Body of pancreas (tissue), 4 donors: ENCODE data around the gene SYNJ1. TPM values are rescaled to one million over a fixed set of nuclear protein-coding genes. Genes with fewer than 3 reads are reported as not detected.
A peak's percentile ranks its signal among the peaks of the same experiment; 100 is the strongest.
"Not testable (repeated sequence)": the region's sequence is repeated elsewhere in the genome, so short reads cannot be mapped to it uniquely, and the experiment has no call there.

ENCODE experiments used
- ATAC-seq: fragments of 150-250 bp; one replicate; pipeline ENCODE4 v1.9.1; 2016
- DNase-seq, 4 donors: peaks; one replicate each; pipeline ENCODE4 v3.0.0-alpha.2; 2019
- H3K27ac ChIP-seq, 4 donors: fragments of 200-600 bp; sonication (generic); 1 replicate in 3 of 4; 2 replicates in 1 of 4; pipeline versions ENCODE4 v1.5.1 to v1.6.1; 2016 to 2019; ENCODE audit warnings: mild to moderate bottlenecking in 1 of 4, mixed read lengths in 1 of 4, moderate library complexity in 1 of 4
- H3K27me3 ChIP-seq, 2 donors: fragments of 200-600 bp; sonication (generic); one replicate each; pipeline ENCODE4 v1.6.0; 2016; ENCODE audit warnings: mild to moderate bottlenecking in 1 of 2
- H3K36me3 ChIP-seq, 2 donors: fragments of 200-600 bp; sonication (generic); replicated peaks in 1 of 2; 2 replicates each; pipeline ENCODE4 v1.5.1; 2016; ENCODE audit warnings: low read depth in 2 of 2; ENCODE audit not compliant: insufficient read depth in 1 of 2
- H3K4me1 ChIP-seq: fragments of 200-600 bp; sonication (generic); one replicate; pipeline ENCODE4 v1.6.0; 2016
- H3K4me3 ChIP-seq, 2 donors: fragments of 200-600 bp; sonication (generic); 1 replicate in 1 of 2; 2 replicates in 1 of 2; pipeline ENCODE4 v1.5.1; 2016 to 2019
- H3K9me3 ChIP-seq, 3 donors: fragments of 200-600 bp; sonication (generic); 1 replicate in 2 of 3; 2 replicates in 1 of 3; pipeline ENCODE4 v1.5.1; 2016
- CTCF ChIP-seq, 7 experiments: fragments of 450-650 bp in 4 of 7; fragments of 200-600 bp in 3 of 7; sonication (generic) in 3 of 7; IDR thresholded peaks; one replicate each; pipeline ENCODE4 v1.5.1; 2016 to 2019; ENCODE audit warnings: antibody characterized with exemption in 7 of 7
- POLR2A ChIP-seq, 3 donors: fragments of 450-650 bp; IDR thresholded peaks; one replicate each; pipeline ENCODE4 v1.6.1; 2016; ENCODE audit warnings: antibody characterized with exemption in 3 of 3, mild to moderate bottlenecking in 2 of 3
- WGBS, 2 donors: methylation state at CpG; one replicate each; pipeline ENCODE4 v1.1.5; 2017; 5-methylcytosine and 5-hydroxymethylcytosine counted together
- intact Hi-C: fragments of 100-400 bp; cut with DNase I; formaldehyde crosslinking; loops from one replicate; pipeline ENCODE4 v1.15.1; 2023
- total RNA-seq, 2 donors: library from RNA; depleted of rRNA; stranded (reverse); fragments of >200 nt; gene quantifications; one replicate each; pipeline ENCODE4 v1.1.0, GENCODE V29; 2016

Gene SYNJ1
- total RNA-seq, 2 donors from 2014 or later = 4.6 to 4.7 TPM

GRCh38 chr21:32612075-32612998 lies 115.5 kb downstream of the SYNJ1 start, which contains the start of gene CFAP298:
CFAP298 (minus strand) TSS chr21:32612377; CDS start chr21:32612243, 134 bp downstream.
- peak; percentile 90 for ATAC-seq
- 0% methylated on average over 30 to 81 of the region's 81 CpGs for WGBS, 2 donors
- Histone ChIP-seq H3K4me3 (peak within 1 kb of the TSS; percentile 82 to 95), H3K27me3 (no peaks in the 10 kb centered on the region), H3K27ac (peak within 1 kb of the TSS; percentile 66 to 90 (median 83)), H3K4me1 (peaks cover 18% of the 10 kb centered on the region), H3K9me3 (no peaks in the 10 kb centered on the region), H3K36me3 (peaks cover 0 to 5% of the 10 kb centered on the region in 2 donors)
- peak; percentile 80 to 91 (median 84) for DNase-seq
- peak in 2 of 3 donors; percentile 45 to 72 for TF ChIP-seq POLR2A (IDR thresholded peaks at IDR 0.05)
- no peak for TF ChIP-seq CTCF (IDR thresholded peaks at IDR 0.05)
- intact Hi-C loops = no loop called here

- peaks cover 0 to 8% of the 10 kb centered on the region in 2 donors for H3K36me3 ChIP-seq
- ATAC-seq = no peak
- TF ChIP-seq CTCF (IDR thresholded peaks at IDR 0.05) = no peak
- TF ChIP-seq POLR2A (IDR thresholded peaks at IDR 0.05) = no peak
- peaks cover 18% of the 10 kb centered on the region for H3K4me1 ChIP-seq
- intact Hi-C loops = no loop called here
- H3K4me3 ChIP-seq = peak overlapping the region; percentile 82 to 95
- no peaks in the 10 kb centered on the region for H3K9me3 ChIP-seq
- 0 to 1% methylated on average over 28 of the region's 28 CpGs for WGBS, 2 donors
- H3K27ac ChIP-seq = peak overlapping the region; percentile 66 to 90 (median 83)
- peak; percentile 11 to 32 (median 26) for DNase-seq
- no peaks in the 10 kb centered on the region for H3K27me3 ChIP-seq
Measured at GRCh38 chr21:32611471-32611997, 116.3 kb downstream of the SYNJ1 start.

GRCh38 chr21:32610940-32611339 lies 116.9 kb downstream of the SYNJ1 start:
- H3K9me3 ChIP-seq, DNase-seq, H3K27me3 ChIP-seq, H3K27ac ChIP-seq, intact Hi-C loops, ATAC-seq, H3K4me3 ChIP-seq, H3K36me3 ChIP-seq: not testable (repeated sequence)
- peaks cover 18% of the 10 kb centered on the region for H3K4me1 ChIP-seq
- 55 to 75% methylated on average over 17 of the region's 17 CpGs for WGBS, 2 donors

- Histone ChIP-seq H3K27me3 (no peaks in the 10 kb centered on the region), H3K4me1 (peaks cover 18% of the 10 kb centered on the region), H3K4me3 (no peak overlapping the region), H3K9me3 (no peaks in the 10 kb centered on the region), H3K36me3 (peaks cover 0 to 8% of the 10 kb centered on the region in 2 donors), H3K27ac (no peak overlapping the region)
- no peak for ATAC-seq
- 81 to 84% methylated on average over 5 of the region's 5 CpGs for WGBS, 2 donors
- TF ChIP-seq CTCF (IDR thresholded peaks at IDR 0.05) = no peak
- TF ChIP-seq POLR2A (IDR thresholded peaks at IDR 0.05) = no peak
- no peak for DNase-seq
- intact Hi-C loops = no loop called here
Measured at GRCh38 chr21:32608851-32609250, 119.0 kb downstream of the SYNJ1 start.

GRCh38 chr21:32605469-32605868 lies 122.3 kb downstream of the SYNJ1 start:
- no peak overlapping the region for H3K27ac ChIP-seq
- TF ChIP-seq POLR2A (IDR thresholded peaks at IDR 0.05) = no peak
- intact Hi-C loops = no loop called here
- no peaks in the 10 kb centered on the region for H3K9me3 ChIP-seq
- H3K36me3 ChIP-seq = peaks cover 7 to 23% of the 10 kb centered on the region in 2 donors
- no peak for ATAC-seq
- no peak for DNase-seq
- H3K4me3 ChIP-seq = no peak overlapping the region
- peaks cover 6% of the 10 kb centered on the region for H3K4me1 ChIP-seq
- WGBS, 2 donors = 78 to 88% methylated on average over 8 of the region's 8 CpGs
- H3K27me3 ChIP-seq = no peaks in the 10 kb centered on the region
